AG04450 (cell line): Measurements from ENCODE around the gene WWOX. TPM values are rescaled to one million over a fixed set of nuclear protein-coding genes. Genes with fewer than 3 reads are reported as not detected.

Source experiments
- CTCF ChIA-PET: fragments of 300-600, 350-600 bp; formaldehyde crosslinking; extraction: SDS; loops from one replicate; lab custom pipeline; 2022; ENCODE audit warnings: antibody characterized with exemption, inconsistent platforms; lab: Charles Lee
- POLR2A ChIA-PET: fragments of 350-600 bp; formaldehyde crosslinking; extraction: SDS; loops from one replicate; lab custom pipeline; 2021; ENCODE audit warnings: antibody characterized with exemption, inconsistent platforms; lab: Yijun Ruan, JAX
- DNase-seq: peaks from one replicate; pipeline ENCODE4 v3.0.0-alpha.2; 2011; ENCODE audit warnings: low read depth, low spot score
- H3K27ac ChIP-seq: one replicate; pipeline ENCODE4 v1.5.1; 2012; ENCODE audit warnings: low read depth, low read length, control low read depth
- H3K27me3 ChIP-seq: one replicate; pipeline ENCODE4 v1.6.0; 2012; ENCODE audit warnings: low read length; ENCODE audit not compliant: control insufficient read depth, insufficient read depth
- H3K4me3 ChIP-seq: 2 replicates; pipeline ENCODE4 v1.5.1; 2011; ENCODE audit warnings: mild to moderate bottlenecking, low read depth, low read length, control low read depth
- H3K9me3 ChIP-seq: 2 replicates; pipeline ENCODE4 v1.5.1; 2012; ENCODE audit warnings: low read length; ENCODE audit not compliant: control insufficient read depth, insufficient read depth
- polyA plus RNA-seq: library from polyadenylated mRNA; depleted of rRNA; stranded (reverse); fragments of >200 nt; gene quantifications from 2 replicates; pipeline ENCODE4 v1.2.3, GENCODE V29; 2011
- TF ChIP-seq, protein P1 (sequence below): IDR thresholded peaks from 2 replicates; pipeline ENCODE4 v1.5.1; 2011; ENCODE audit warnings: low read depth, low read length, control low read depth, inconsistent platforms

WWOX gene
- polyA plus RNA-seq, 1 experiment = 2.1 TPM

DNA sequence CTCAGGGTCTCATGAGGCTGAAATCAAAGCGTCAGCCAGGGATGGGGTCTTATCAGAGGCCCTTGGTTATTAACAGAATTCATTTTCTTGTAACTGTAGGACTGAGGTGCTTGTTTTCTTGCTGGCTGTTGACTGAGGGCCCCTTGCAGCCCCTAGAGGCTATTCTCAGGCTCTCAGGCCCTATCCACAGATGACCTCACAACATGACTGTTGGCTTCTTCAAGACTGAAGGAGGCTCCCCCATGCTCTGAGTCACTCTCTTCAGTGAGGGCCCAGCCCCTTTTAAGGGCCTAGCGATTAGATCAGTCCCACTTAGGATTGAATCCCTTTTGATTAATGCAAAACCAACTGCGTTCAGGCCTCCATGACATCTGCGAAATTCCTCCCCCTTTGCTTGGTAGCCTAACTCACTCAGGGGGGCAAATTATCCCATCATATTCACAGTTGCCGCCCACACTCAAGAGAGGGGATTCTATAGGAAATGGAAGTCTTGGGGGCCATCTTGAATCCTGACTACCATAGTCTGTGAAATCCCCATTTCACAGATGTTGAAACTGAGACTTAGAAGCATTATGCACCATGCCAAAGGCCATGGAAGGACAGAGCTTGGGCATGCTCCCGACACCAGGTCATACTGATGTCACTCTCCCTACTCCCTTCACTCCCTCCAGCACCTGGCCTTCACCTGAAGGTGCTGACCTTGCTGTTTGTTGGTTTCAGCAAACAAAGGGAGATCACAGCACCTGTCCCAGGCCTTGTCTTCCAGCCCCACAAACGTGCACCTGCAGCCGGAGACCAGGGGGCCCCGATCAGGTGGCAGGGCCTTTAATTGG is 908.8 kb downstream of the WWOX start:
- TF ChIP-seq, protein P1, sequence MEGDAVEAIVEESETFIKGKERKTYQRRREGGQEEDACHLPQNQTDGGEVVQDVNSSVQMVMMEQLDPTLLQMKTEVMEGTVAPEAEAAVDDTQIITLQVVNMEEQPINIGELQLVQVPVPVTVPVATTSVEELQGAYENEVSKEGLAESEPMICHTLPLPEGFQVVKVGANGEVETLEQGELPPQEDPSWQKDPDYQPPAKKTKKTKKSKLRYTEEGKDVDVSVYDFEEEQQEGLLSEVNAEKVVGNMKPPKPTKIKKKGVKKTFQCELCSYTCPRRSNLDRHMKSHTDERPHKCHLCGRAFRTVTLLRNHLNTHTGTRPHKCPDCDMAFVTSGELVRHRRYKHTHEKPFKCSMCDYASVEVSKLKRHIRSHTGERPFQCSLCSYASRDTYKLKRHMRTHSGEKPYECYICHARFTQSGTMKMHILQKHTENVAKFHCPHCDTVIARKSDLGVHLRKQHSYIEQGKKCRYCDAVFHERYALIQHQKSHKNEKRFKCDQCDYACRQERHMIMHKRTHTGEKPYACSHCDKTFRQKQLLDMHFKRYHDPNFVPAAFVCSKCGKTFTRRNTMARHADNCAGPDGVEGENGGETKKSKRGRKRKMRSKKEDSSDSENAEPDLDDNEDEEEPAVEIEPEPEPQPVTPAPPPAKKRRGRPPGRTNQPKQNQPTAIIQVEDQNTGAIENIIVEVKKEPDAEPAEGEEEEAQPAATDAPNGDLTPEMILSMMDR = no peak
- Histone ChIP-seq H3K4me3 (no peak overlapping the region), H3K27ac (no peak overlapping the region), H3K9me3 (peaks cover 77% of the 10 kb centered on the region), H3K27me3 (no peaks in the 10 kb centered on the region)
- DNase-seq = no peak
- ChIA-PET CTCF (no interaction called here), POLR2A (no interaction called here)

DNA sequence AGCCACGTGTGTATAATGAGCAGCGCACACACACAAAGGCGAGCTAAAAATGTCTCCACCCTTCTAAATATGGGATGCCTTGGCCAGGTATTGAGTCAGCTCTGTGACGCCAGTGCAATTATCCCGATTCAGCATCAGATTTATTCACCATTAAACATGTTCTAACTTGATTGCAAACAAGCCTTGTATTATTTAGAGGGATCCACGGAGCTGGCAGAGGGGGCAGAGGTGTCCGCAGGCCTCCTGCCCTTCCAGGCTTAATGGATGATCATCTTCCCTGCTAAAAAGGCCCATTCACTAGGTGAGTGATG is 909.4 kb downstream of the WWOX start:
- no peak for DNase-seq
- TF ChIP-seq, protein P1 = no peak
- H3K27me3 ChIP-seq = no peaks in the 10 kb centered on the region
- peaks cover 79% of the 10 kb centered on the region for H3K9me3 ChIP-seq
- no peak overlapping the region for H3K27ac ChIP-seq
- no peak overlapping the region for H3K4me3 ChIP-seq
- CTCF ChIA-PET = no interaction called here
- POLR2A ChIA-PET = no interaction called here

DNA sequence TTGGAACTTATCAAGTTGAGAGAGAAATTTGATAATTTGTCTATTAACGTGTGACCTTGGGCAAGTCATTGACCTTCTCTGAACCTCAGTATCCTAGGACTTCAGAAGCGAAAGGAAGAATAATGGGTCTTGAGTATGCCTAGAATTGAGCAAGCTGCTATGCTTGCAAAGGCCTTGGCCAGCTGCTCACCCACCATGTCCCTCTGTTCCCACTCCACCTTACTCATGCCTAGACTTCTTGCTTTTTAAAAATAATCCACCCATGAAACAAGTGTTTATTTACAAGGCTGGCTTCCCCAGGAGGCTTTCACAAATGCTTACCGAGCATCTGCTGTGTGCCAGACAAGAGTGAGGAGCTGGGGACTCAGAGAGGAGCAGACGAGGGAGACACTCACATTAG is 910.4 kb downstream of the WWOX start:
- peaks cover 72% of the 10 kb centered on the region for H3K9me3 ChIP-seq
- H3K4me3 ChIP-seq = no peak overlapping the region
- no peak overlapping the region for H3K27ac ChIP-seq
- CTCF ChIA-PET = no interaction called here
- POLR2A ChIA-PET = no interaction called here
- TF ChIP-seq, protein P1 = no peak
- no peak for DNase-seq
- H3K27me3 ChIP-seq = no peaks in the 10 kb centered on the region

DNA sequence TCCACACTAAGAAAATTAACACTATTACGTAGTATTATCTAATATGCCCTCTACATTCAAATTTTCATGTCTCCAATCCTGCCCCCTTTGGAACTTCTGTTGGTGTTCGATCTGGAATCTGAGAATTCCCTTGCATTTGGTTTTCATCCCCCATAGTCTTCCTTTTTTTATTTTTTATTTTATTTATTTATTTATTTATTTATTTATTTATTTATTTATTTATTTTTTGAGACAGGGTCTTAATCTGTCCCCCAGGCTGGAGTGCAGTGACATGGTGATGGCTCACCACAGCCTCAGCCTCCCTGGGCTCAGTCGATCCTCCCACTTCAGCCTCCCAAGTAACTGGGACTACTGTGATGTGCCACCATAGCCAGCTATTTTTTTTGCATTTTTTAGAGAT is 911.8 kb downstream of the WWOX start:
- Histone ChIP-seq H3K4me3 (no peak overlapping the region), H3K27me3 (no peaks in the 10 kb centered on the region), H3K27ac (no peak overlapping the region), H3K9me3 (peaks cover 64% of the 10 kb centered on the region)
- TF ChIP-seq, protein P1 = no peak
- no peak for DNase-seq
- CTCF ChIA-PET = no interaction called here
- POLR2A ChIA-PET = no interaction called here

DNA sequence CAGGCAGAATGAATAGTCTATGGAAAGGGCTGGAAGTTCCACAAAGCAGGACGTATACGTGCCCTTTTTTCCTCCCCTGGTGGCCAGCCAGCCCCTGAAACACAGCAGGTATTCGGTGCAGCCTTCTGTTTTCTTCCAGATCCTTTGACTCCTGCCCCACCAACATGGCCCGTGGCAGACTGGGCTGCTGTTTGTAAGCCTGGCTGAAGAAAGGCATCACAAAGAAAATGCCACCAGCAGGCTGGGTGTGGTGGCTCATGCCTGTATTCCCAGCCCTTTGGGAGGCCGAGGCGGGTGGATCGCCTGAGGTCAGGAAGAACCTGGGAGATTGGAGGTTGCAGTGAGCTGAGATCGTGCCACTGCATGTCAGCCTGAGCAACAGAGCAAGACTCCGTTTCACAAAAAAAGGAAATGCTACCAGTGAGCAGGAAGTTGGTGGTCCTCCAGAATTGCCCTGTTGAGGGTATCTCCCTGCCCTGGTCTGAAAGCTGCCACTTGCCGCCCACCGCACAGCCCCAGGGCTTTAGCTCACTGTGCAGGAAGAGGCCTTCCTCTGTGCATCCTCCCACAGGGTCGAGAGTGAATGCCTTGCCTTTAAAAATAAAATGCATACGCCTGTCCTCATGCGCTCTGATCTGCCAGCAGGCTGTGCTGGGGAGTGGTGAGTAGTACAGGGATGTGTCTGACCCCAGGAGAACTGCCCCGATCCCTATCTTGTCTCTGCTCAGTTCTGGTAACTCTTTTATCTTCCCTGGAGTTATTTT is 913.4 kb downstream of the WWOX start:
- TF ChIP-seq, protein P1 = no peak
- CTCF ChIA-PET = no interaction called here
- Histone ChIP-seq H3K4me3 (no peak overlapping the region), H3K9me3 (peaks cover 67% of the 10 kb centered on the region), H3K27ac (no peak overlapping the region), H3K27me3 (no peaks in the 10 kb centered on the region)
- no peak for DNase-seq
- POLR2A ChIA-PET = no interaction called here
